ENCODE measurements around the gene LRRC75B. TPM values are rescaled to one million over a fixed set of nuclear protein-coding genes. Genes with fewer than 3 reads are reported as not detected.
A peak's percentile ranks its signal among the peaks of the same experiment; 100 is the strongest.
"Not testable (repeated sequence)": the region's sequence is repeated elsewhere in the genome, so short reads cannot be mapped to it uniquely, and the experiment has no call there.

LRRC75B gene
- total RNA-seq, 1 experiment from 2014 or later: 18.1 TPM

DNA sequence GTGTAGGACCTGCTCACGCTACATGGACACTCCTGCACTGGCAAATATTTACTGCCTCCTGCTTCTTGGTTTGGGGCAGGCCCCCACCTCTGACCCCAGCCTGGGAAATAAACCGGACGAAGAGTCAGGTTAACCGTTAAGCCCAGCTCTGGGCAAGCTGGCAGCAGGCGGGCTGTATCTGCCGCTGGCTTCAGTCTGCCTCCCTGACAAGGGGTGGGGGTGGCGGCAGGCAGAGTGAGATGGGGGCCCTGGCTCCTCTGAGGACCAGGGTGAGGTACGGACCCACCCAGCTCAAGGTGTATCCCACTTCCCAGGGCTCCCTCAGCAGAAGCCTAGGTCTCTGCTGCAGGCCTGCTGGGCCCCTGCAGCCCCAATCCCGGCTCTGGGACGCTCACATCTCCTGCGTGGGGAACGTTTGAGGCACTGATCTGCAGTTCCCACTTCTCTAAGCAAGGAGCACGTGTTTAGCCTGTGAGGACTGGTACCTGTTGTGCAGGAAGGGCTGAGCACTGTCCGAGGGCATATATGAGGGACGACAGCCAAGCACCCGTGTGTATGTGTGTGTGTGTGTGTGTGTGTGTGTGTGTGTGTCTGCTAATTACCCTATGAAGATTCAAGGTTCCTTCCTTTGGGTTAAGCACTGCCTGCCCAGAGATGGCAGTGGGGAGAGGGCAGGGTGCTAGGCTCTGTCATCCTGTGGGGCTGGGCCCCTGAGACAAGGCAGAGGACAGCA lies 1.1 kb upstream of the LRRC75B start:
- Histone ChIP-seq H3K79me1 (ENCODE audit: insufficient read depth, low read depth, low read length, poor library complexity, severe bottlenecking) (no peaks in the 10 kb centered on the region), H2AFZ (ENCODE audit: low read length) (no peak overlapping the region), H4K20me1 (ENCODE audit: control insufficient read depth, insufficient read depth, insufficient read length) (no peaks in the 10 kb centered on the region), H4K91ac (ENCODE audit: insufficient read length, low read depth, low read length) (no peak overlapping the region), H3T11ph (ENCODE audit: low read length) (no peak overlapping the region), H3K18ac (ENCODE audit: insufficient read length, low read depth, low read length) (no peak overlapping the region), H2BK5ac (ENCODE audit: insufficient read length, low read length) (no peak overlapping the region), H3K9me3 (ENCODE audit: control insufficient read depth, low read depth, low read length) (no peaks in the 10 kb centered on the region), H2BK20ac (ENCODE audit: low read depth, low read length, poor library complexity, severe bottlenecking) (no peak overlapping the region), H3K4me1 (ENCODE audit: insufficient read depth, low read length) (no peaks in the 10 kb centered on the region), H3K4ac (ENCODE audit: low read depth, low read length) (no peak overlapping the region), H3K23me2 (ENCODE audit: insufficient read length, low read depth, low read length, poor library complexity, severe bottlenecking) (no peaks in the 10 kb centered on the region), H3K56ac (ENCODE audit: insufficient read length, low read depth, low read length) (no peak overlapping the region), H3K27me3 (ENCODE audit: insufficient read depth, low read length) (no peaks in the 10 kb centered on the region), H3K79me2 (ENCODE audit: insufficient read depth, low read length) (no peaks in the 10 kb centered on the region), H3K23ac (ENCODE audit: insufficient read length, low read depth, low read length) (no peak overlapping the region), H2BK120ac (ENCODE audit: low read depth, low read length, poor library complexity, severe bottlenecking) (no peak overlapping the region), H3K27ac (ENCODE audit: insufficient read length, low read depth, low read length) (no peak overlapping the region), H2BK15ac (ENCODE audit: low read depth, low read length) (no peak overlapping the region), H3K14ac (ENCODE audit: insufficient read depth, low read length) (no peak overlapping the region), H2BK12ac (ENCODE audit: insufficient read length, low read depth, low read length) (no peak overlapping the region), H4K5ac (ENCODE audit: insufficient read length, low read depth, low read length) (no peak overlapping the region), H3K9ac (ENCODE audit: extremely low read depth, insufficient read length, low read length) (no peak overlapping the region), H4K8ac (replicated peaks; ENCODE audit: insufficient read length, low read depth, low read length) (no peak overlapping the region), H3K4me2 (ENCODE audit: insufficient read depth, insufficient read length, low read length) (no peak overlapping the region), H2AK5ac (ENCODE audit: insufficient read length, low read length) (no peak overlapping the region)
- H3K9me3 Mint-ChIP-seq: no peaks in the 10 kb centered on the region
- no peaks in the 10 kb centered on the region for H3K27me3 Mint-ChIP-seq (ENCODE audit: low read depth)
- peaks cover 6 to 28% of the 10 kb centered on the region in 2 experiments for H3K4me1 Mint-ChIP-seq
- H3K4me3 Mint-ChIP-seq: peak overlapping the region in 1 of 2 experiments; percentile 81; a peak in 3 of 5 replicates
- DNase-seq: no peak
- no peak overlapping the region for H3K27ac Mint-ChIP-seq
- no peaks in the 10 kb centered on the region for H3K36me3 Mint-ChIP-seq (ENCODE audit: insufficient read depth in 1 of 3, low read depth in 3 of 3)
- TF ChIP-seq, protein P1, sequence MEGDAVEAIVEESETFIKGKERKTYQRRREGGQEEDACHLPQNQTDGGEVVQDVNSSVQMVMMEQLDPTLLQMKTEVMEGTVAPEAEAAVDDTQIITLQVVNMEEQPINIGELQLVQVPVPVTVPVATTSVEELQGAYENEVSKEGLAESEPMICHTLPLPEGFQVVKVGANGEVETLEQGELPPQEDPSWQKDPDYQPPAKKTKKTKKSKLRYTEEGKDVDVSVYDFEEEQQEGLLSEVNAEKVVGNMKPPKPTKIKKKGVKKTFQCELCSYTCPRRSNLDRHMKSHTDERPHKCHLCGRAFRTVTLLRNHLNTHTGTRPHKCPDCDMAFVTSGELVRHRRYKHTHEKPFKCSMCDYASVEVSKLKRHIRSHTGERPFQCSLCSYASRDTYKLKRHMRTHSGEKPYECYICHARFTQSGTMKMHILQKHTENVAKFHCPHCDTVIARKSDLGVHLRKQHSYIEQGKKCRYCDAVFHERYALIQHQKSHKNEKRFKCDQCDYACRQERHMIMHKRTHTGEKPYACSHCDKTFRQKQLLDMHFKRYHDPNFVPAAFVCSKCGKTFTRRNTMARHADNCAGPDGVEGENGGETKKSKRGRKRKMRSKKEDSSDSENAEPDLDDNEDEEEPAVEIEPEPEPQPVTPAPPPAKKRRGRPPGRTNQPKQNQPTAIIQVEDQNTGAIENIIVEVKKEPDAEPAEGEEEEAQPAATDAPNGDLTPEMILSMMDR (conservative IDR thresholded peaks at IDR 0.05): no peak
- WGBS (ENCODE audit: extremely low coverage, insufficient read length, low lambda C conversion rate): no CpG with 5 or more reads among the region's 16 CpGs

DNA sequence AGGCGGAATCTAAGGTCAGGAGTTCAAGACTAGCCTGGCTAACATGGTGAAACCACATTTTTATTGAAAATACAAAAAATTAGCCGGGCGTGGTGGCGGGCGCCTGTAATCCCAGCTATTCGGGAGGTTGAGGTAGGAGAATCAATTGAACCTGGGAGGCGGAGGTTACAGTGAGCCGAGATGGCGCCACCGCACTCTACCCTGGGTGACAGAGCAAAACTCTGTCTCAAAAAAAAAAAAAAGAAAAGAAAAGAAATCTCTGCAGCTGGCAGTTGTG lies 624 bp upstream of the LRRC75B start:
- not testable (repeated sequence) for H3K79me1 ChIP-seq (ENCODE audit: insufficient read depth, low read depth, low read length, poor library complexity, severe bottlenecking); H4K5ac ChIP-seq (ENCODE audit: insufficient read length, low read depth, low read length); H3K4ac ChIP-seq (ENCODE audit: low read depth, low read length); H3T11ph ChIP-seq (ENCODE audit: low read length); H3K27ac ChIP-seq (ENCODE audit: insufficient read length, low read depth, low read length); H3K18ac ChIP-seq (ENCODE audit: insufficient read length, low read depth, low read length); H3K27me3 Mint-ChIP-seq (ENCODE audit: low read depth); H2BK120ac ChIP-seq (ENCODE audit: low read depth, low read length, poor library complexity, severe bottlenecking); H3K23me2 ChIP-seq (ENCODE audit: insufficient read length, low read depth, low read length, poor library complexity, severe bottlenecking); H4K91ac ChIP-seq (ENCODE audit: insufficient read length, low read depth, low read length); H3K9me3 Mint-ChIP-seq; H3K9ac ChIP-seq (ENCODE audit: extremely low read depth, insufficient read length, low read length); H2BK20ac ChIP-seq (ENCODE audit: low read depth, low read length, poor library complexity, severe bottlenecking); H2BK5ac ChIP-seq (ENCODE audit: insufficient read length, low read length); H3K56ac ChIP-seq (ENCODE audit: insufficient read length, low read depth, low read length); H3K27me3 ChIP-seq (ENCODE audit: insufficient read depth, low read length); H2BK12ac ChIP-seq (ENCODE audit: insufficient read length, low read depth, low read length); H2AK5ac ChIP-seq (ENCODE audit: insufficient read length, low read length); DNase-seq; H3K14ac ChIP-seq (ENCODE audit: insufficient read depth, low read length); H3K79me2 ChIP-seq (ENCODE audit: insufficient read depth, low read length); H3K9me3 ChIP-seq (ENCODE audit: control insufficient read depth, low read depth, low read length); H3K36me3 Mint-ChIP-seq (ENCODE audit: insufficient read depth in 1 of 3, low read depth in 3 of 3); H3K23ac ChIP-seq (ENCODE audit: insufficient read length, low read depth, low read length); H4K20me1 ChIP-seq (ENCODE audit: control insufficient read depth, insufficient read depth, insufficient read length); H2BK15ac ChIP-seq (ENCODE audit: low read depth, low read length); H2AFZ ChIP-seq (ENCODE audit: low read length); H4K8ac ChIP-seq (replicated peaks; ENCODE audit: insufficient read length, low read depth, low read length); H3K4me1 ChIP-seq (ENCODE audit: insufficient read depth, low read length)
- Mint-ChIP-seq H3K4me1 (peaks cover 5 to 26% of the 10 kb centered on the region in 2 experiments), H3K4me3 (peak overlapping the region; percentile 62 to 81), H3K27ac (peak overlapping the region in 2 of 3 experiments; percentile 62 to 73; a peak in 1 of 7 replicates)
- WGBS (ENCODE audit: extremely low coverage, insufficient read length, low lambda C conversion rate): no CpG with 5 or more reads among the region's 10 CpGs
- H3K4me2 ChIP-seq (ENCODE audit: insufficient read depth, insufficient read length, low read length): peak overlapping the region; percentile 35

Measured in H9 (cell line).